Measurements from ENCODE around the gene MMP8. TPM values are rescaled to one million over a fixed set of nuclear protein-coding genes. Genes with fewer than 3 reads are reported as not detected.
A peak's percentile ranks its signal among the peaks of the same experiment; 100 is the strongest.

MMP8 gene
- total and polyA plus RNA-seq, 9 of the 15 experiments (the other 6 are each of a cell fraction or from before 2014, with no cell fraction given) = not detected

DNA sequence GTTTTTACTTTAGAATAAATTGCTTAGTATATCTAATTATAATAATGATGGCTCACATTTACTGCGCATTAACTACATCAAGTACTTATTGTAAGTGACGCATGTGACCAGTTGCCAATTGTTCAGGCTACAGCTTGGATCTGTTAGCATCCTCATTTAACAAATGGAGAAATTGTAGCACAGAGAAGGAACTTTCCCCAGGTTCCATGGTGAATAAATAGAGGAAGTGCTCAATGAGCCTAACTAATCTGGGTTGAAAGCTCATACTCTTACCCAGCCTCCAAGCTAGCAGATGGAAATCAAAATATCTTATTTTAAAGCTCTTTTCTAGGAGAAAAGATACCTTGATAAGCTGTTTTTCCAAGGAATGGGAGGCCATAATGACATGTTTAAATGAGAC, 39.0 kb downstream of the MMP8 start:
- no peaks in the 10 kb centered on the region for H3K79me2 ChIP-seq (ENCODE audit: control insufficient read depth, insufficient read depth, low read length)
- BruUV-seq (replicated peaks) = no TSS peak
- H3K9me3 ChIP-seq (replicated peaks; ENCODE audit: control insufficient read depth, insufficient read depth, low read depth, low read length) = no peaks in the 10 kb centered on the region
- TF ChIP-seq SPI1 (IDR thresholded peaks at IDR 0.05; ENCODE audit: borderline replicate concordance, low read depth, low read length) = peak; percentile 68; the same call in 1 of the 2 replicates
- TF ChIP-seq, protein P1, sequence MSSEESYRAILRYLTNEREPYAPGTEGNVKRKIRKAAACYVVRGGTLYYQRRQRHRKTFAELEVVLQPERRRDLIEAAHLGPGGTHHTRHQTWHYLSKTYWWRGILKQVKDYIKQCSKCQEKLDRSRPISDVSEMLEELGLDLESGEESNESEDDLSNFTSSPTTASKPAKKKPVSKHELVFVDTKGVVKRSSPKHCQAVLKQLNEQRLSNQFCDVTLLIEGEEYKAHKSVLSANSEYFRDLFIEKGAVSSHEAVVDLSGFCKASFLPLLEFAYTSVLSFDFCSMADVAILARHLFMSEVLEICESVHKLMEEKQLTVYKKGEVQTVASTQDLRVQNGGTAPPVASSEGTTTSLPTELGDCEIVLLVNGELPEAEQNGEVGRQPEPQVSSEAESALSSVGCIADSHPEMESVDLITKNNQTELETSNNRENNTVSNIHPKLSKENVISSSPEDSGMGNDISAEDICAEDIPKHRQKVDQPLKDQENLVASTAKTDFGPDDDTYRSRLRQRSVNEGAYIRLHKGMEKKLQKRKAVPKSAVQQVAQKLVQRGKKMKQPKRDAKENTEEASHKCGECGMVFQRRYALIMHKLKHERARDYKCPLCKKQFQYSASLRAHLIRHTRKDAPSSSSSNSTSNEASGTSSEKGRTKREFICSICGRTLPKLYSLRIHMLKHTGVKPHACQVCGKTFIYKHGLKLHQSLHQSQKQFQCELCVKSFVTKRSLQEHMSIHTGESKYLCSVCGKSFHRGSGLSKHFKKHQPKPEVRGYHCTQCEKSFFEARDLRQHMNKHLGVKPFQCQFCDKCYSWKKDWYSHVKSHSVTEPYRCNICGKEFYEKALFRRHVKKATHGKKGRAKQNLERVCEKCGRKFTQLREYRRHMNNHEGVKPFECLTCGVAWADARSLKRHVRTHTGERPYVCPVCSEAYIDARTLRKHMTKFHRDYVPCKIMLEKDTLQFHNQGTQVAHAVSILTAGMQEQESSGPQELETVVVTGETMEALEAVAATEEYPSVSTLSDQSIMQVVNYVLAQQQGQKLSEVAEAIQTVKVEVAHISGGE (CRISPR knock-in tag; IDR thresholded peaks at IDR 0.05) = no peak
- ATAC-seq = no peak
- no peak overlapping the region for H3K4me3 ChIP-seq
- intact Hi-C loops (cut with micrococcal nuclease) = no loop called here
- no peaks in the 10 kb centered on the region for H3K27me3 ChIP-seq (ENCODE audit: control insufficient read depth in 2 of 2, insufficient read depth in 2 of 2, low read length in 2 of 2)
- no peak for DNase-seq (ENCODE audit: extremely low read depth in 1 of 4, low spot score in 3 of 4)
- no peaks in the 10 kb centered on the region for H3K36me3 ChIP-seq (ENCODE audit: control insufficient read depth, insufficient read depth, low read length)
- in situ Hi-C loops (cut with MboI) = no loop called here
- ChIA-PET CTCF (ENCODE audit: low intra/inter-chr PET ratio) (no interaction called here), POLR2A (no interaction called here)
- H2AFZ ChIP-seq (ENCODE audit: low read depth, low read length) = no peak overlapping the region
- no peaks in the 10 kb centered on the region for H4K20me1 ChIP-seq (replicated peaks; ENCODE audit: control insufficient read depth, insufficient read depth, low read length)
- no peak overlapping the region for H3K27ac ChIP-seq (ENCODE audit: extremely low read depth, low read depth, low read length)
- no peak for FAIRE-seq
- no peaks in the 10 kb centered on the region for H3K4me1 ChIP-seq (replicated peaks in 1 of 2; ENCODE audit: control insufficient read depth in 2 of 2, insufficient read depth in 2 of 2, low read length in 2 of 2)
- H3K9me1 ChIP-seq (ENCODE audit: control insufficient read depth, insufficient read depth, low read length) = no peaks in the 10 kb centered on the region
- H3K9ac ChIP-seq (ENCODE audit: insufficient read depth in 1 of 2, low read depth in 2 of 2, low read length in 2 of 2) = no peak overlapping the region
- 0% methylated on average over 2 of the region's 2 CpGs for WGBS (ENCODE audit: insufficient coverage, low coverage, missing lambda C conversion rate)
- no peak overlapping the region for H3K4me2 ChIP-seq (ENCODE audit: insufficient read depth, low read length)

Data from K562 (cell line).